ENCODE measurements around the gene TAPBP. TPM values are rescaled to one million over a fixed set of nuclear protein-coding genes. Genes with fewer than 3 reads are reported as not detected.

The TAPBP gene
- total RNA-seq, 2 donors from 2014 or later: 204 to 235 TPM

GRCh38 chr6:33320315-33321181, 6.7 kb upstream of the TAPBP start:
- H3K4me3 ChIP-seq: no peak overlapping the region
- H3K4me1 ChIP-seq: peaks cover 23% of the 10 kb centered on the region
- DNase-seq: peak; percentile 44
- intact Hi-C loops (cut with DNase I): no loop called here
- H3K9ac ChIP-seq (ENCODE audit: low read depth in 2 of 2, low read length in 2 of 2): peak overlapping the region in 1 of 2 donors; percentile 14
- H3K27me3 ChIP-seq: no peaks in the 10 kb centered on the region
- TF ChIP-seq CTCF (IDR thresholded peaks at IDR 0.05): no peak
- peaks cover 9% of the 10 kb centered on the region for H3K36me3 ChIP-seq
- H3K9me3 ChIP-seq: no peaks in the 10 kb centered on the region
- H3K27ac ChIP-seq: no peak overlapping the region

DNA sequence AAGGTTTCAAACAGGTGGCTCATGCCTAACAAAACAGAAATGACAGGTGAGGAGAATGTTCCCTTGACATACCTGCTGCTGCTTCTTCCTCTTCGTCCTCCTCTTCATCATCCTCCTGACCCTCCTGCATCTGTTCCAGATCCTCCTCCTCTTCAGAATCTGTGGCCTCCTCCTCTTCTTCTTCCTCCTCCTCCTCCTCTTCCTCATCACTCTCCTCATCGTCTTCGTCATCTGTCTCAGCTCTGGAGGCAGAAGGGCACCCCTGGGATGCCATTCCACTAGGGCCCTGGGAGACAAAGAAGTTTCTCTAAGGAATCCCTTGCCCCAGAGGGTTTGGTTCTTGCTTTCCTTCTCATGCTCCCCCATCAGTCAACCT, 6.0 kb upstream of the TAPBP start:
- intact Hi-C loops (cut with DNase I): loop anchor here (10.0 kb wide), 1 partner anchor 95 kb away; the partner anchor contains the start of genes CUTA and PHF1
- TF ChIP-seq CTCF (IDR thresholded peaks at IDR 0.05): no peak
- H3K4me1 ChIP-seq: peaks cover 29% of the 10 kb centered on the region
- no peak overlapping the region for H3K27ac ChIP-seq
- H3K27me3 ChIP-seq: no peaks in the 10 kb centered on the region
- H3K9me3 ChIP-seq: no peaks in the 10 kb centered on the region
- no peak for DNase-seq
- H3K36me3 ChIP-seq: peaks cover 9% of the 10 kb centered on the region
- H3K9ac ChIP-seq (ENCODE audit: low read depth in 2 of 2, low read length in 2 of 2): no peak overlapping the region
- no peak overlapping the region for H3K4me3 ChIP-seq

- peaks cover 25% of the 10 kb centered on the region for H3K4me1 ChIP-seq
- TF ChIP-seq CTCF (IDR thresholded peaks at IDR 0.05): no peak
- no peaks in the 10 kb centered on the region for H3K9me3 ChIP-seq
Measured at GRCh38 chr6:33318426-33319073, 4.7 kb upstream of the TAPBP start.

DNA sequence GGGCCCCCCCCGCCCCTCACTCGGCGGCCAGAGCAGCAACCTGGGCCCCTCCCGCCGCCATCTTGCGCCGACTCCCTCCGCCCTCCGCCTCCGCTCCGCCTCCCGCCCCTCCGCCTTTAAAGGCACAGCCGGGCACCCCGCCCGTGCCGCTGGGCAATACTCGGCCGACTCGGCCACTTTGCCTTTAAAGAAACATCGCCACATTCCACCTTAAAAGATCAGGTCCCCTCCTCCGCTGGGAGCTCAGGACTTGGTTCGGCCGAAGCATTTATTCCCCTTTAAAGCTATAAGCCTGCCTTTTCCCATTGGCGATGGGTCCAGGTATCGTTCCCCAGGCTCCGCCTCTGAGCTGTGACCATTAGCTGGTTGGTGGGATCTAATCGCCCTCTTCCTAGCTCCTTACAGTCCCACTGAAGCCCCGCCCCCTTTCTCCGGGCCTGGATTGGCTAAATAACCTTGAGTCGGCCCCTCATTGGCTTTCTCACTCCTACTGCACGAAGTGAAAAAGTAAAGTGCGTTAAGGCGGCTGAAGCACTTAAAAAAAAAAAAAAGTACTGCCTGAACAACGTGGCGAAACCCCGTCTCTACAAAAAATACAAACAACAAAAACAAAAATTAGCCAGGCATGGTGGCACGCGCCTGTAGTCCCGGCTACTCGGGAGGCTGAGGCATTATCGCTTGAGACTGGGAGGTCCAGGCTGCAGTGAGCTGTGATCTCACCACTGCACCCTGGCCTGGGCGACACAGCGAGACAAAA, 4.0 kb upstream of the TAPBP start, which contains the start of gene ZBTB22:
Gene ZBTB22 (minus strand): TSS at position 76 of the 757 bp plus-strand sequence. CDS start 828 bp downstream, outside the sequence.
- Histone ChIP-seq H3K4me1 (peaks cover 25% of the 10 kb centered on the region), H3K36me3 (peaks cover 9% of the 10 kb centered on the region), H3K9me3 (no peaks in the 10 kb centered on the region), H3K4me3 (peak within 1 kb of the TSS; percentile 45), H3K9ac (ENCODE audit: low read depth in 2 of 2, low read length in 2 of 2) (peak within 1 kb of the TSS; percentile 33 to 69), H3K27ac (peak within 1 kb of the TSS; percentile 88), H3K27me3 (no peaks in the 10 kb centered on the region)
- no peak for TF ChIP-seq CTCF (IDR thresholded peaks at IDR 0.05)
- DNase-seq: peak; percentile 100
- intact Hi-C loops (cut with DNase I): loop anchor here (2.0 to 10.0 kb wide), 2 partner anchors 41 to 97 kb away; partner anchors contain the start of genes B3GALT4, CUTA and PHF1

More at GRCh38 chr6:33318426-33319073, 4.7 kb upstream of the TAPBP start:
- no peak for DNase-seq
- Histone ChIP-seq H3K36me3 (peaks cover 9% of the 10 kb centered on the region), H3K9ac (ENCODE audit: low read depth in 2 of 2, low read length in 2 of 2) (peak overlapping the region; percentile 33 to 69), H3K27ac (peak overlapping the region; percentile 88), H3K27me3 (no peaks in the 10 kb centered on the region), H3K4me3 (peak overlapping the region; percentile 45)
- intact Hi-C loops (cut with DNase I): loop anchor here (10.0 kb wide), 1 partner anchor 96 kb away; the partner anchor contains the start of genes CUTA and PHF1

DNA sequence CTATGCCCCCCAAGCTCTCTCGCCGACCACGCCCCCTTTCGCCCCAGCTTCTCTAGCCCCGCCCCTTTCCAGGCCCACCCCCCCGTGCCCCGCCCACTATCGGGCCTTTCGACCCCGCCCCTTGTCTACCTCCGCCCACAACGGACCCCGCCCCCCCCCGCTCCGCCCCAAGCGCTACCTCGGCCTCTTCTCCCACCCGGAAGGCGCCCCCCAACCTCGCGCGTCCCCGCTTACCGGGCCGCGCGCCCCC, 3.5 kb upstream of the TAPBP start:
- no peaks in the 10 kb centered on the region for H3K27me3 ChIP-seq
- TF ChIP-seq CTCF (IDR thresholded peaks at IDR 0.05): no peak
- intact Hi-C loops (cut with DNase I): loop anchor here (2.0 to 10.0 kb wide), 2 partner anchors 41 to 97 kb away; partner anchors contain the start of genes B3GALT4, CUTA and PHF1
- peak overlapping the region; percentile 88 for H3K27ac ChIP-seq
- no peaks in the 10 kb centered on the region for H3K9me3 ChIP-seq
- DNase-seq: peak; percentile 72
- peaks cover 9% of the 10 kb centered on the region for H3K36me3 ChIP-seq
- H3K9ac ChIP-seq (ENCODE audit: low read depth in 2 of 2, low read length in 2 of 2): no peak overlapping the region
- H3K4me3 ChIP-seq: peak overlapping the region; percentile 45
- peaks cover 25% of the 10 kb centered on the region for H3K4me1 ChIP-seq
